Epithelial cell of proximal tubule (primary cell): ENCODE results near the gene LCMT1. TPM values are rescaled to one million over a fixed set of nuclear protein-coding genes. Genes with fewer than 3 reads are reported as not detected.

ENCODE experiments used
- DNase-seq: peaks from one replicate; pipeline ENCODE4 v3.0.0-alpha.2; 2011; ENCODE audit warnings: low read depth
- H3K4me3 ChIP-seq: 2 replicates; pipeline ENCODE4 v1.5.1; 2011; ENCODE audit warnings: low read depth, mild to moderate bottlenecking, low read length
- total RNA-seq: library from RNA; depleted of rRNA; stranded (reverse); fragments of >200 nt; gene quantifications from 2 replicates; pipeline ENCODE4 v1.2.3, GENCODE V29; 2015
- TF ChIP-seq, protein P1 (sequence below): conservative IDR thresholded peaks from 2 replicates; pipeline ENCODE4 v1.5.1; 2012; ENCODE audit warnings: low read depth, mild to moderate bottlenecking, low read length

LCMT1 gene
- total RNA-seq, 1 donor from 2014 or later: 56.9 TPM

- no peak overlapping the region for H3K4me3 ChIP-seq
- DNase-seq: no peak
- TF ChIP-seq, protein P1, sequence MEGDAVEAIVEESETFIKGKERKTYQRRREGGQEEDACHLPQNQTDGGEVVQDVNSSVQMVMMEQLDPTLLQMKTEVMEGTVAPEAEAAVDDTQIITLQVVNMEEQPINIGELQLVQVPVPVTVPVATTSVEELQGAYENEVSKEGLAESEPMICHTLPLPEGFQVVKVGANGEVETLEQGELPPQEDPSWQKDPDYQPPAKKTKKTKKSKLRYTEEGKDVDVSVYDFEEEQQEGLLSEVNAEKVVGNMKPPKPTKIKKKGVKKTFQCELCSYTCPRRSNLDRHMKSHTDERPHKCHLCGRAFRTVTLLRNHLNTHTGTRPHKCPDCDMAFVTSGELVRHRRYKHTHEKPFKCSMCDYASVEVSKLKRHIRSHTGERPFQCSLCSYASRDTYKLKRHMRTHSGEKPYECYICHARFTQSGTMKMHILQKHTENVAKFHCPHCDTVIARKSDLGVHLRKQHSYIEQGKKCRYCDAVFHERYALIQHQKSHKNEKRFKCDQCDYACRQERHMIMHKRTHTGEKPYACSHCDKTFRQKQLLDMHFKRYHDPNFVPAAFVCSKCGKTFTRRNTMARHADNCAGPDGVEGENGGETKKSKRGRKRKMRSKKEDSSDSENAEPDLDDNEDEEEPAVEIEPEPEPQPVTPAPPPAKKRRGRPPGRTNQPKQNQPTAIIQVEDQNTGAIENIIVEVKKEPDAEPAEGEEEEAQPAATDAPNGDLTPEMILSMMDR: no peak
Measured at GRCh38 chr16:25108054-25108453, 3.5 kb upstream of the LCMT1 start.

DNA sequence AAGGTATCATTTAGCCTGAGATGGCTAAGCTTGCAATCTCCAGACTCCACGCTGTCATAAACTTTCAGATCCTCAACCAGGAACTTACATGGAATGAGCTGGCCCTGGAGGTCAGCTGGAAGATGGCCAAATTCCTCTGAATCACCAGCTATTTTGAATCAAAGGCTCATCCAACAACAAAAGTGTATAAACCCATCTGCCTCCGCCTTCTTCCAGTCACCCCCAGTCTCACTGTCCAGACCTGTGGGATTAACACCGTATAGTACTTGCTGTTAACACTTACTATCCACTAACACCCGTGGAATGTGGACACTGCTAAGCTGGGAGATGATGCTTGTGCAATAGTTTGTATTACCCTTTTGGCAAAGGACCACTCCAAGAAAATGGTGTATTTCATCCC is 1.9 kb upstream of the LCMT1 start:
- peak overlapping the region; percentile 14 for H3K4me3 ChIP-seq
- DNase-seq: peak; percentile 94
- TF ChIP-seq, protein P1: no peak

GRCh38 chr16:25110387-25110947 is 1.1 kb upstream of the LCMT1 start:
- no peak for DNase-seq
- H3K4me3 ChIP-seq: peak overlapping the region; percentile 96
- TF ChIP-seq, protein P1: no peak

DNA sequence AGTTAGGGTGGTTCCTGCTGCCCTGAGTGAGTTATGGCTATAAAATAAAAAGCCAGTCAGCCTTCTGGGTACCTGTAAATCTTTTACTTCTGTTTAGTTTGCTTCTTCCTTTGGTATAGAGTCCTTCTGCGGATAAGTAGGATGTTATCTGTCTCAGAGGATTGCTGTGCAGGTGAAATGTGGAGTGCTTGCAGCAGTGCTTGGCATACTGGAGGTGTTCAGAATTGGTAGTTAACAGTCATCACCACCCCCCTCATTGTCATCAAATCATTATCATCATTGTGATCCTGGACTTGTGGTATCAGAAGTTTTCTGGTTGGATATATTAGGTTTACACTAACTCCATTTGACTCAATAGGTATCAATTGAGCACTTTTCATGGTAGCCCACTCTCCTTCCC is 2.6 kb downstream of the LCMT1 start:
- H3K4me3 ChIP-seq: no peak overlapping the region
- no peak for DNase-seq
- TF ChIP-seq, protein P1: no peak

- DNase-seq: no peak
- no peak overlapping the region for H3K4me3 ChIP-seq
- TF ChIP-seq, protein P1: no peak
Measured at GRCh38 chr16:25118851-25119578, 7.5 kb downstream of the LCMT1 start.

GRCh38 chr16:25121824-25122600 is 10.5 kb downstream of the LCMT1 start:
- TF ChIP-seq, protein P1: no peak
- no peak overlapping the region for H3K4me3 ChIP-seq
- DNase-seq: no peak
